ENCODE results near the gene BTBD9.

DNA sequence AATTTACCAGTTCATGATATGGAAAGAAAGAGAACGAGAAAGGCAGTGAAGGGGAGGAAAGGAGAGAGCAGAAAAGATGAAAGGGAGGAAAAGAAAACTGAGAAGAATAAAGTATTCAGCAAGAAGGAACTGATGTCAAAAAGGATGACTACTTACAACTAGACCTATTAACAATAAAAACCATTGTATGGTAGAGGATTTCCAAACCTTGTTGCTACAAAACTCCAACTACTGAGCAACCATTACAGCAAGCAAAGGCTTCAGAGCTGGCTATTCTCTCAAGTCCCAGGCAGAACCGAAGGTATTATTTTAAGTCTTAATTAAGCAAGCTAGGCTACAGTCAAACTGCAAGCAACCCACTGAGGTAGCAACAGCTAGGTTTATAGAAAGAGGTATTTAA, 142.2 kb downstream of the BTBD9 start:
- no peak for TF ChIP-seq POLR2A (IDR thresholded peaks at IDR 0.05)
- TF ChIP-seq, protein P1, sequence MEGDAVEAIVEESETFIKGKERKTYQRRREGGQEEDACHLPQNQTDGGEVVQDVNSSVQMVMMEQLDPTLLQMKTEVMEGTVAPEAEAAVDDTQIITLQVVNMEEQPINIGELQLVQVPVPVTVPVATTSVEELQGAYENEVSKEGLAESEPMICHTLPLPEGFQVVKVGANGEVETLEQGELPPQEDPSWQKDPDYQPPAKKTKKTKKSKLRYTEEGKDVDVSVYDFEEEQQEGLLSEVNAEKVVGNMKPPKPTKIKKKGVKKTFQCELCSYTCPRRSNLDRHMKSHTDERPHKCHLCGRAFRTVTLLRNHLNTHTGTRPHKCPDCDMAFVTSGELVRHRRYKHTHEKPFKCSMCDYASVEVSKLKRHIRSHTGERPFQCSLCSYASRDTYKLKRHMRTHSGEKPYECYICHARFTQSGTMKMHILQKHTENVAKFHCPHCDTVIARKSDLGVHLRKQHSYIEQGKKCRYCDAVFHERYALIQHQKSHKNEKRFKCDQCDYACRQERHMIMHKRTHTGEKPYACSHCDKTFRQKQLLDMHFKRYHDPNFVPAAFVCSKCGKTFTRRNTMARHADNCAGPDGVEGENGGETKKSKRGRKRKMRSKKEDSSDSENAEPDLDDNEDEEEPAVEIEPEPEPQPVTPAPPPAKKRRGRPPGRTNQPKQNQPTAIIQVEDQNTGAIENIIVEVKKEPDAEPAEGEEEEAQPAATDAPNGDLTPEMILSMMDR (IDR thresholded peaks at IDR 0.05 in 4 of 5, conservative IDR thresholded peaks at IDR 0.05 in 1 of 5), result no peak
